ENCODE measurements around the gene MAP2K5. TPM values are rescaled to one million over a fixed set of nuclear protein-coding genes. Genes with fewer than 3 reads are reported as not detected.

The MAP2K5 gene
- total and polyA plus RNA-seq, 9 of the 15 experiments (the other 6 are each of a cell fraction or from before 2014, with no cell fraction given): 0.41 to 16.5 (median 7.5) TPM

GRCh38 chr15:67765701-67766100 is 223.2 kb downstream of the MAP2K5 start:
- Histone ChIP-seq H3K79me2 (ENCODE audit: control insufficient read depth, insufficient read depth, low read length) (no peaks in the 10 kb centered on the region), H3K4me2 (ENCODE audit: insufficient read depth, low read length) (no peak overlapping the region), H3K9me1 (ENCODE audit: control insufficient read depth, insufficient read depth, low read length) (no peaks in the 10 kb centered on the region), H3K4me3 (no peak overlapping the region), H3K9me3 (replicated peaks; ENCODE audit: control insufficient read depth, insufficient read depth, low read depth, low read length) (no peaks in the 10 kb centered on the region), H4K20me1 (replicated peaks; ENCODE audit: control insufficient read depth, insufficient read depth, low read length) (no peaks in the 10 kb centered on the region), H3K36me3 (ENCODE audit: control insufficient read depth, insufficient read depth, low read length) (no peaks in the 10 kb centered on the region), H3K4me1 (replicated peaks in 1 of 2; ENCODE audit: control insufficient read depth in 2 of 2, insufficient read depth in 2 of 2, low read length in 2 of 2) (no peaks in the 10 kb centered on the region), H3K27ac (ENCODE audit: extremely low read depth, low read depth, low read length) (no peak overlapping the region), H2AFZ (ENCODE audit: low read depth, low read length) (no peak overlapping the region), H3K9ac (ENCODE audit: insufficient read depth in 1 of 2, low read depth in 2 of 2, low read length in 2 of 2) (no peak overlapping the region), H3K27me3 (ENCODE audit: control insufficient read depth in 2 of 2, insufficient read depth in 2 of 2, low read length in 2 of 2) (no peaks in the 10 kb centered on the region)
- no peak for ATAC-seq
- no peak for TF ChIP-seq FOXJ3 (CRISPR knock-in tag; IDR thresholded peaks at IDR 0.05)
- no peak for TF ChIP-seq POLR2AphosphoS2 (IDR thresholded peaks at IDR 0.05; ENCODE audit: low read length)
- TF ChIP-seq ZNF324 (CRISPR knock-in tag; IDR thresholded peaks at IDR 0.05): no peak
- no peak for TF ChIP-seq ZNF695 (CRISPR knock-in tag; IDR thresholded peaks at IDR 0.05)
- TF ChIP-seq ZNF583 (CRISPR knock-in tag; IDR thresholded peaks at IDR 0.05): no peak
- no peak for TF ChIP-seq LEF1 (IDR thresholded peaks at IDR 0.05)
- TF ChIP-seq MCM7 (IDR thresholded peaks at IDR 0.05): no peak
- intact Hi-C loops (cut with micrococcal nuclease): no loop called here
- 51% methylated on average over 2 of the region's 2 CpGs for WGBS (ENCODE audit: insufficient coverage, low coverage, missing lambda C conversion rate)
- no peak for DNase-seq (ENCODE audit: extremely low read depth in 1 of 4, low spot score in 3 of 4)
- BruUV-seq (replicated peaks): no TSS peak
- ChIA-PET CTCF (ENCODE audit: low intra/inter-chr PET ratio) (no interaction called here), POLR2A (interaction anchor here (0.7 kb wide), 1 partner anchor 9 kb away, joined by 3 read pairs; no protein-coding TSS in a partner anchor)
- in situ Hi-C loops (cut with MboI): no loop called here
- FAIRE-seq: peak; percentile 6

GRCh38 chr15:67766968-67767367 is 224.5 kb downstream of the MAP2K5 start:
- WGBS (ENCODE audit: insufficient coverage, low coverage, missing lambda C conversion rate): 5% methylated on average over 2 of the region's 2 CpGs
- FAIRE-seq (no peak), ATAC-seq (no peak), DNase-seq (ENCODE audit: extremely low read depth in 1 of 4, low spot score in 3 of 4) (no peak)
- no peak overlapping the region for H2AFZ ChIP-seq (ENCODE audit: low read depth, low read length)
- no peak for TF ChIP-seq ZKSCAN3 (CRISPR knock-in tag; IDR thresholded peaks at IDR 0.05)
- no peak for TF ChIP-seq EWSR1 (IDR thresholded peaks at IDR 0.05; ENCODE audit: borderline replicate concordance, low read depth, partially characterized antibody)
- TF ChIP-seq MITF (IDR thresholded peaks at IDR 0.05): no peak
- TF ChIP-seq SMAD3 (CRISPR knock-in tag; conservative IDR thresholded peaks at IDR 0.05): no peak
- no peak for TF ChIP-seq STAT5B (CRISPR knock-in tag; IDR thresholded peaks at IDR 0.05)
- no peak for TF ChIP-seq NELFE (IDR thresholded peaks at IDR 0.05; ENCODE audit: insufficient read depth, insufficient read length)
- no peak for TF ChIP-seq ZNF431 (CRISPR knock-in tag; IDR thresholded peaks at IDR 0.05)
- TF ChIP-seq BRF1 (IDR thresholded peaks at IDR 0.05; ENCODE audit: borderline replicate concordance, extremely low read depth, insufficient read length): no peak
- no peak for TF ChIP-seq TRIM25 (IDR thresholded peaks at IDR 0.05; ENCODE audit: borderline replicate concordance)
- no peak for TF ChIP-seq PTRF (tag; IDR thresholded peaks at IDR 0.05)
- H3K4me3 ChIP-seq: no peak overlapping the region
- in situ Hi-C loops (cut with MboI) (no loop called here), intact Hi-C loops (cut with micrococcal nuclease) (no loop called here)
- H3K9me1 ChIP-seq (ENCODE audit: control insufficient read depth, insufficient read depth, low read length): no peaks in the 10 kb centered on the region
- H4K20me1 ChIP-seq (replicated peaks; ENCODE audit: control insufficient read depth, insufficient read depth, low read length): no peaks in the 10 kb centered on the region
- ChIA-PET POLR2A (no interaction called here), CTCF (ENCODE audit: low intra/inter-chr PET ratio) (no interaction called here)
- no peak overlapping the region for H3K9ac ChIP-seq (ENCODE audit: insufficient read depth in 1 of 2, low read depth in 2 of 2, low read length in 2 of 2)
- no peaks in the 10 kb centered on the region for H3K79me2 ChIP-seq (ENCODE audit: control insufficient read depth, insufficient read depth, low read length)
- H3K27ac ChIP-seq (ENCODE audit: extremely low read depth, low read depth, low read length): no peak overlapping the region
- peaks cover 3 to 10% of the 10 kb centered on the region in 2 experiments; a peak in 4 of 5 replicates for H3K4me1 ChIP-seq (replicated peaks in 1 of 2; ENCODE audit: control insufficient read depth in 2 of 2, insufficient read depth in 2 of 2, low read length in 2 of 2)
- no peak overlapping the region for H3K4me2 ChIP-seq (ENCODE audit: insufficient read depth, low read length)
- H3K36me3 ChIP-seq (ENCODE audit: control insufficient read depth, insufficient read depth, low read length): no peaks in the 10 kb centered on the region
- H3K27me3 ChIP-seq (ENCODE audit: control insufficient read depth in 2 of 2, insufficient read depth in 2 of 2, low read length in 2 of 2): no peaks in the 10 kb centered on the region
- no peaks in the 10 kb centered on the region for H3K9me3 ChIP-seq (replicated peaks; ENCODE audit: control insufficient read depth, insufficient read depth, low read depth, low read length)
- BruUV-seq (replicated peaks): no TSS peak
